Common myeloid progenitor, CD34-positive (primary cell): ENCODE measurements around the gene PCNT.

Experiments used
- CTCF ChIA-PET: fragments of 350-600 bp; sonication (Branson Sonifier 250); formaldehyde crosslinking; loops from one replicate; lab custom pipeline; 2021; ENCODE audit warnings: antibody characterized with exemption; lab: Charles Lee
- POLR2A ChIA-PET: fragments of 350-600 bp; sonication (Branson Sonifier 250); formaldehyde crosslinking; loops from one replicate; lab custom pipeline; 2021; ENCODE audit warnings: antibody characterized with exemption; lab: Charles Lee
- DNase-seq, 3 donors: peaks; one replicate each; pipeline versions ENCODE4 v3.0.0 to v3.0.0-alpha.2; 2013
- H3K27ac ChIP-seq, 2 experiments: 1 replicate in 1 of 2; 2 replicates in 1 of 2; pipeline ENCODE4 v1.7.0; 2013; ENCODE audit warnings: inconsistent platforms in 2 of 2, low read length in 2 of 2, mild to moderate bottlenecking in 2 of 2, low read depth in 1 of 2, moderate library complexity in 1 of 2; ENCODE audit not compliant: severe bottlenecking in 2 of 2, insufficient read depth in 1 of 2, poor library complexity in 1 of 2
- H3K27me3 ChIP-seq, 5 experiments: replicated peaks in 2 of 5; 1 replicate in 3 of 5; 2 replicates in 2 of 5; pipeline versions ENCODE4 v1.6.1 to v1.7.0; 2013; ENCODE audit warnings: low read length in 4 of 5, mild to moderate bottlenecking in 2 of 5, moderate library complexity in 2 of 5, inconsistent platforms in 1 of 5; ENCODE audit not compliant: insufficient read depth in 5 of 5, control insufficient read depth in 4 of 5
- H3K36me3 ChIP-seq, 4 experiments: 1 replicate in 2 of 4; 2 replicates in 2 of 4; pipeline versions ENCODE4 v1.6.1 to v1.7.0; 2013; ENCODE audit warnings: low read length in 3 of 4, control low read depth in 1 of 4, mild to moderate bottlenecking in 1 of 4; ENCODE audit not compliant: control insufficient read depth in 4 of 4, insufficient read depth in 4 of 4
- H3K4me1 ChIP-seq, 4 experiments: 1 replicate in 3 of 4; 2 replicates in 1 of 4; pipeline versions ENCODE4 v1.6.1 to v1.7.1; 2013; ENCODE audit warnings: low read length in 3 of 4, mild to moderate bottlenecking in 3 of 4, control low read depth in 1 of 4, inconsistent platforms in 1 of 4, moderate library complexity in 1 of 4; ENCODE audit not compliant: control insufficient read depth in 4 of 4, insufficient read depth in 4 of 4; ENCODE audit errors: control extremely low read depth in 1 of 4
- H3K4me3 ChIP-seq, 7 experiments: 1 replicate in 4 of 7; 2 replicates in 3 of 7; pipeline versions ENCODE4 v1.5.1 to v1.7.0; 2013; ENCODE audit warnings: mild to moderate bottlenecking in 7 of 7, low read length in 6 of 7, moderate library complexity in 6 of 7, inconsistent platforms in 2 of 7, low read depth in 2 of 7, control low read depth in 1 of 7; ENCODE audit not compliant: insufficient read depth in 4 of 7, control insufficient read depth in 1 of 7; ENCODE audit errors: extremely low read depth in 1 of 7
- H3K9me3 ChIP-seq, 5 experiments: 1 replicate in 4 of 5; 2 replicates in 1 of 5; pipeline versions ENCODE4 v1.6.1 to v1.7.1; 2013; ENCODE audit warnings: low read length in 4 of 5, mild to moderate bottlenecking in 2 of 5, inconsistent platforms in 1 of 5, low read depth in 1 of 5, moderate library complexity in 1 of 5; ENCODE audit not compliant: control insufficient read depth in 4 of 5, insufficient read depth in 2 of 5; ENCODE audit errors: control extremely low read depth in 1 of 5
- WGBS: methylation state at CpG from one replicate; pipeline ENCODE4 v1.1.5; 2013; ENCODE audit not compliant: insufficient coverage; 5-methylcytosine and 5-hydroxymethylcytosine counted together

PCNT gene

GRCh38 chr21:46435786-46436227 is 111.9 kb downstream of the PCNT start:
- POLR2A ChIA-PET, result no interaction called here
- peaks cover 0 to 3% (median 0%) of the 10 kb centered on the region in 4 experiments for H3K4me1 ChIP-seq
- H3K27ac ChIP-seq, result no peak overlapping the region
- no peaks in the 10 kb centered on the region for H3K9me3 ChIP-seq
- H3K36me3 ChIP-seq, result peaks cover 12 to 85% (median 57%) of the 10 kb centered on the region in 4 experiments
- CTCF ChIA-PET, result no interaction called here
- 98% methylated on average over 28 of the region's 29 CpGs for WGBS
- no peaks in the 10 kb centered on the region for H3K27me3 ChIP-seq
- no peak overlapping the region for H3K4me3 ChIP-seq
- no peak for DNase-seq

GRCh38 chr21:46436621-46437020 is 112.7 kb downstream of the PCNT start:
- peaks cover 0 to 3% (median 0%) of the 10 kb centered on the region in 4 experiments for H3K4me1 ChIP-seq
- no peak overlapping the region for H3K4me3 ChIP-seq
- CTCF ChIA-PET, result no interaction called here
- DNase-seq, result no peak
- H3K9me3 ChIP-seq, result no peaks in the 10 kb centered on the region
- H3K27ac ChIP-seq, result no peak overlapping the region
- POLR2A ChIA-PET, result no interaction called here
- 93% methylated on average over 14 of the region's 15 CpGs for WGBS
- H3K27me3 ChIP-seq, result no peaks in the 10 kb centered on the region
- H3K36me3 ChIP-seq, result peaks cover 16 to 85% (median 56%) of the 10 kb centered on the region in 4 experiments

DNA sequence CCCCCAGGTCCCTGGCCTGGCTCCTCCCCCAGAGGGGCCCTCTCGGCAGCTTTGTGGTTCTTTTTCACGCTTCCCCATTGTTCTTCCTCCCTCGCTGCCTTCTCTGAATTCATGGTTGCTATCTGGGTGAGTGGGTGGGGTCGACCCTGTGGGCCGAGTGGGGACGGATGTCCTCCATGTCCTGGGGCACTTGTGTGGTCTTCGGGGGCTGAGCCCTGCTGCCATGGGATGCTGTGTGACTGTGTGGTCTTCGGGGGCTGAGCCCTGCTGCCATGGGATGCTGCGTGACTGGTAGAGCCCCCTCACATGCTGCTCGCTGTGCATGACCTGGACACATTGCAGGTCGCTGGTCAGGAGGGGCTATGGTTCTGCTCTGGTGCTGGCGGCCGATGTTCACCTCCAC is 113.1 kb downstream of the PCNT start:
- no peak for DNase-seq
- POLR2A ChIA-PET, result no interaction called here
- H3K4me3 ChIP-seq, result no peak overlapping the region
- no peak overlapping the region for H3K27ac ChIP-seq
- H3K27me3 ChIP-seq, result no peaks in the 10 kb centered on the region
- peaks cover 19 to 85% (median 54%) of the 10 kb centered on the region in 4 experiments for H3K36me3 ChIP-seq
- H3K4me1 ChIP-seq, result peaks cover 0 to 3% (median 0%) of the 10 kb centered on the region in 4 experiments
- H3K9me3 ChIP-seq, result no peaks in the 10 kb centered on the region
- WGBS, result 91% methylated on average over 7 of the region's 13 CpGs
- CTCF ChIA-PET, result no interaction called here

DNA sequence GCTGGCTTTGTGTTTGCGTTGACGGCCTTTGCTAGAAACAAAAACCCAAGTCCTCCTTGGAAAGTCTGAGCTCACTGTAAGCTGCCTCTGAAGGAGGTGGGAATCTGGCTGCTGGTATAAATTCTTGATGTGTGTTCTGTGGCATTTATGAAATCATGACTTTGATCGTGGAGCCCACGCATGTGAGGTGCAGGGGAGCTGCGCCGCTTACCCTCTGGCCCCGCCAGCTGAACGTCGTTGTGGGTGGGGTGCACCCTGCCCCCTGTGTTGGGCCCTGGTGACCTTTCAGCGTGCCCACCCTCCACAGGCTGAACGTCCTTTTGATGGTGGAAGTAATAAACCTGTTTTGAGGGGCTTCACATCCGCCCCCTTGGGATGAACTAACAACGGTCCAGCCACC is 113.6 kb downstream of the PCNT start:
- H3K27me3 ChIP-seq, result no peaks in the 10 kb centered on the region
- no peak overlapping the region for H3K4me3 ChIP-seq
- no peaks in the 10 kb centered on the region for H3K9me3 ChIP-seq
- DNase-seq, result no peak
- H3K27ac ChIP-seq, result no peak overlapping the region
- peaks cover 0 to 3% (median under 1%) of the 10 kb centered on the region in 4 experiments for H3K4me1 ChIP-seq
- ChIA-PET POLR2A (no interaction called here), CTCF (no interaction called here)
- H3K36me3 ChIP-seq, result peaks cover 19 to 85% (median 54%) of the 10 kb centered on the region in 4 experiments
- WGBS, result 88% methylated on average over 11 of the region's 13 CpGs

DNA sequence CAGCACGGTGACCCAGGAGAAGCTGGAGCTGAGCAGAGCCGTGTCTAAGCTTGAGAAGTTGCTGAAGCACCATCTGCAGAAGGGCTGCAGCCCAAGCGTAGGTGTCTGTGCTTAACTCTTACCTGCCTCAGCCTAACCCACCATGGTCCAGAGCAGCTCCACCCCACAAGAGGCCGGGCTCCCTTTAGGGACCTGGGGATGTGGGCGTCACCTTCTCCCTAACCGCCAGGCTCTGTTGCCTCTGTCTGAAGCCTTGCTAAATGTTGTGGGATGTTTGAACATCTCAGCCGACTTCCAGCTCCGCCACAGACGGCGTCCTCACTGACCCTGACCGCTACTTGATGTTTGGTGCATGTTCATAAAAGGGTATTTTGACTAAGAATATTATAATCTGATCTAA is 114.3 kb downstream of the PCNT start:
- no peaks in the 10 kb centered on the region for H3K27me3 ChIP-seq
- no peak overlapping the region for H3K4me3 ChIP-seq
- 96% methylated on average over 6 of the region's 11 CpGs for WGBS
- ChIA-PET CTCF (interaction anchor here (0.6 kb wide), 1 partner anchor 139 kb away, joined by 3 read pairs; no protein-coding TSS in a partner anchor), POLR2A (no interaction called here)
- H3K27ac ChIP-seq, result no peak overlapping the region
- peaks cover 19 to 84% (median 57%) of the 10 kb centered on the region in 4 experiments for H3K36me3 ChIP-seq
- no peaks in the 10 kb centered on the region for H3K9me3 ChIP-seq
- DNase-seq, result no peak
- H3K4me1 ChIP-seq, result peaks cover 0 to 8% (median 5%) of the 10 kb centered on the region in 4 experiments

DNA sequence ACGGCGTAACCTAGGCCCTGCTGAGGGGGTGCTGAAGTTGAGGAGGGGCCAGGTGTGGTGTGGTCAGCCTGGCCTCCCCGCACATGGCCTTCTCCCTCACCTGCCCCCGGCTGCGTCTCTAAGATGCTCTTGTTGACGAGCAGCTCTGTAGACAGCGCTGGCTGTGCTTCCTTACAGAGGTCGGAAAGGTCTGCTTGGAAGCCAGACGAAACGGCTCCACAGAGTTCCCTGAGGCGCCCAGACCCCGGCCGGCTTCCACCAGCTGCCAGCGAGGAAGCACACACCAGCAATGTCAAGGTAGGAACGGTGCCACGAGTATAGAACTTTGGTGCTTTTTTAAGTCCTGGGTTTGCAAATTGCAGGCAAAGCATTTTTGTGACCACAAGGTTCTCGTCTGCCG is 116.0 kb downstream of the PCNT start:
- ChIA-PET CTCF (no interaction called here), POLR2A (no interaction called here)
- no peak for DNase-seq
- no peak overlapping the region for H3K4me3 ChIP-seq
- peaks cover 17 to 85% (median 54%) of the 10 kb centered on the region in 4 experiments for H3K36me3 ChIP-seq
- no peaks in the 10 kb centered on the region for H3K27me3 ChIP-seq
- no peaks in the 10 kb centered on the region for H3K9me3 ChIP-seq
- WGBS, result 94% methylated on average over 18 of the region's 18 CpGs
- H3K4me1 ChIP-seq, result peaks cover 0 to 11% (median 6%) of the 10 kb centered on the region in 4 experiments
- no peak overlapping the region for H3K27ac ChIP-seq

DNA sequence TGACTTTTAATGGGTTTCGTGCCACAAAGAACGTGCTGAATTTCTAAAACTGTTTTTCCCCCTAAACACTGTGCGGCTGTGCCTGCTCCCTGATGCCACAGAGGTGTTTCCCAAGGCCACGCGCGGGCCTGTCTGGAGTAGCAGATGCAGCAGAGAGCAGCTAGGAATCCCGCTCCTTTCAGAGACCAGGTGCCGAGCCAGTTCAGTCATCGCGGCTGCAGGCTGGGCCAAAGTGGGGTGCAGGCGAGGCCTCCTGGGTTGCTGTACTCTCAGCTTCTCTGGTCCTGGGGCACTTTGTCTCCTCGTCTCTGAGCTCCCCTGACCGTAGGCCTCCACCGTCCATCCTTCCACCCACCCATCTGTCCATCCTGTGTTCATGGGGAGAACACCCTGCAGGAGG is 117.4 kb downstream of the PCNT start:
- H3K4me1 ChIP-seq, result peaks cover 0 to 11% (median 6%) of the 10 kb centered on the region in 4 experiments
- CTCF ChIA-PET, result interaction anchor here (1.7 kb wide), 1 partner anchor 13 kb away, joined by 3 read pairs; no protein-coding TSS in a partner anchor
- H3K36me3 ChIP-seq, result peaks cover 14 to 83% (median 51%) of the 10 kb centered on the region in 4 experiments
- no peaks in the 10 kb centered on the region for H3K27me3 ChIP-seq
- POLR2A ChIA-PET, result no interaction called here
- no peak overlapping the region for H3K27ac ChIP-seq
- 97% methylated on average over 13 of the region's 14 CpGs for WGBS
- no peaks in the 10 kb centered on the region for H3K9me3 ChIP-seq
- DNase-seq, result no peak
- no peak overlapping the region for H3K4me3 ChIP-seq
